Dendritic cell treated with granulocyte-macrophage colony-stimulating factor and Interleukin-4, amounts not matched to agents 40 ng/mL and 50 ng/mL, for 4 days (primary cell): ENCODE measurements around the gene DIPK1A.

Source experiments
- H3K27ac Mint-ChIP-seq: one replicate; pipeline ENCODE4 v1.8.0; 2022; ENCODE audit warnings: mild to moderate bottlenecking, mixed read lengths
- H3K27me3 Mint-ChIP-seq: one replicate; pipeline ENCODE4 v1.8.0; 2022; ENCODE audit warnings: mild to moderate bottlenecking, mixed read lengths
- H3K36me3 Mint-ChIP-seq: one replicate; pipeline ENCODE4 v1.8.0; 2022; ENCODE audit warnings: low read depth, mixed read lengths
- H3K4me1 Mint-ChIP-seq: one replicate; pipeline ENCODE4 v1.8.0; 2022; ENCODE audit warnings: low read depth, mixed read lengths
- H3K4me3 Mint-ChIP-seq: one replicate; pipeline ENCODE4 v1.8.0; 2022; ENCODE audit warnings: mild to moderate bottlenecking, moderate library complexity, mixed read lengths
- H3K9me3 Mint-ChIP-seq: one replicate; pipeline ENCODE4 v1.8.0; 2022; ENCODE audit warnings: mixed read lengths
- intact Hi-C: fragments of 100-400 bp; cut with micrococcal nuclease; formaldehyde crosslinking; loops from one replicate; pipeline ENCODE4 v1.15.0; 2022

DIPK1A gene

DNA sequence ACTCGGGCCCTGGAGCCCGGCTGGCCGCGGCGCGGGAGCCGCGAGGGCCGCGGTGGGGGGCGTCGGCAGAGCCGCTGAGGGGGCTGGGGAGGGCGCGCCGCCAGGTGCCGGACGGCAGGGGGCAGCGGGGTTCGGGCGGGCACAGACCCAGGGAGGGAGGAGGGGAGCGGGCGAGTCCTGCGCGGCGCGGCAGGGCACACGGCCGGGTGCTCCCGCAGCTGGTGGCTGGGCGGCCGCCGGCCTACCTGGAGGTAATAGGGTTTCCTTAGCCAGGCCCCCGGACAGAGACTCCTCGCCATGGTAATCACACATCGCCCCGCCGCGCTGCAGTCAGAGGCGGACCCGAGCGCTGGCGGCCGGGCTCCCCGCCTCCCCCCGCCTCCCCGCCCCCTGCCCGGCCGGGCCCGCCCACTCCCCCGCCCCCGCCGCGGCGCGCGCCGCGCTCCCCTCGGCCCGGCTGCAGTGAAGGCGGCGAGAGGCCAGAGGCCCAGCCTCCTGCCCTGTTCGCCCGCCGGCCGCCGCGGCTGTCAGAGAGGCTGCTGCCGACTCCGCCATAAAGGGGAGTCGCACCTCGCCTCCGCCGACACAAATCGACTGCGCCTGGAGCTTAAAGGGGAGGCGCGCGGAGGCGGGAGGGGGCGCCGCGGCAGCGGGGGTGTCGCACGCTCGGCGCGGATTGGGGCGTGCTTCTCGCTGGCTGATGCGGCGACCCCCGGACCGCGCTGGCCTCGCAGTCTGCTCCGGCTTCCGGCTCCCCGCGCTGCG, at the start of gene DIPK1A:
TSS of gene DIPK1A (minus strand) at position 332 of the 765 bp plus-strand sequence. CDS start at position 299, 33 bp downstream.
- intact Hi-C loops = loop anchor here (2.0 kb wide), 1 partner anchor 33 kb away; no protein-coding TSS in a partner anchor
- H3K4me1 Mint-ChIP-seq = peaks cover 33% of the 10 kb centered on the region
- no peaks in the 10 kb centered on the region for H3K27me3 Mint-ChIP-seq
- no peak within 1 kb of the TSS for H3K27ac Mint-ChIP-seq
- H3K36me3 Mint-ChIP-seq = peaks cover 13% of the 10 kb centered on the region
- peak within 1 kb of the TSS; percentile 86 for H3K4me3 Mint-ChIP-seq
- no peaks in the 10 kb centered on the region for H3K9me3 Mint-ChIP-seq

GRCh38 chr1:93007941-93008577, 46.8 kb upstream of the DIPK1A start:
- Mint-ChIP-seq H3K4me1 (peaks cover 25% of the 10 kb centered on the region), H3K36me3 (no peaks in the 10 kb centered on the region), H3K9me3 (no peaks in the 10 kb centered on the region), H3K4me3 (no peak overlapping the region), H3K27ac (no peak overlapping the region), H3K27me3 (peaks cover 5% of the 10 kb centered on the region)
- intact Hi-C loops = no loop called here

GRCh38 chr1:93005252-93005598, 44.0 kb upstream of the DIPK1A start:
- H3K27me3 Mint-ChIP-seq = peaks cover 5% of the 10 kb centered on the region

GRCh38 chr1:93004566-93005251, 43.4 kb upstream of the DIPK1A start:
- H3K9me3 Mint-ChIP-seq = no peaks in the 10 kb centered on the region
- peak overlapping the region; percentile 6 for H3K27ac Mint-ChIP-seq
- H3K27me3 Mint-ChIP-seq = peaks cover 5% of the 10 kb centered on the region
- H3K4me3 Mint-ChIP-seq = no peak overlapping the region
- intact Hi-C loops = no loop called here
- H3K4me1 Mint-ChIP-seq = peaks cover 33% of the 10 kb centered on the region
- no peaks in the 10 kb centered on the region for H3K36me3 Mint-ChIP-seq

More at GRCh38 chr1:93005252-93005598, 44.0 kb upstream of the DIPK1A start:
- intact Hi-C loops = no loop called here
- no peaks in the 10 kb centered on the region for H3K36me3 Mint-ChIP-seq
- H3K27ac Mint-ChIP-seq = no peak overlapping the region
- H3K9me3 Mint-ChIP-seq = no peaks in the 10 kb centered on the region
- peaks cover 31% of the 10 kb centered on the region for H3K4me1 Mint-ChIP-seq
- H3K4me3 Mint-ChIP-seq = no peak overlapping the region

DNA sequence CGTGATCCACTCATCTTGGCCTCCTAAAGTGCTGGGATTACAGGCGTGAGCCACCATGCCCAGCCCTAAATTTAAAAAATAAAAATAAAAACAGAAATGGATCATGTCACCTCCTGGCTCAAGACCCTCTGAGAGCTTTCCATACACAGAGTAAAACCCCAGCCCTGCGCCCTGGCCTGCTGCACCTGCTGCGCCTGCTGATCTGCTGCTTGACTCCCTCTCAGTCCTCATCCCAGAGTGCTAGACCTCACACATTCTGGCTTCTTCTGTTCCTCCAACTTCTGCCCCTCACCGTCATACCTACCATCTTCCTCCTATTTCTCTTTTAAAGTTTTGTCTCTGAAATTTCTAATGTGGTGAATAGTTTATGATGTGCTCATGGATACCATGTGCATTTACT, 42.7 kb upstream of the DIPK1A start:
- peaks cover 33% of the 10 kb centered on the region for H3K4me1 Mint-ChIP-seq
- H3K9me3 Mint-ChIP-seq = no peaks in the 10 kb centered on the region
- no peaks in the 10 kb centered on the region for H3K36me3 Mint-ChIP-seq
- H3K27me3 Mint-ChIP-seq = peaks cover 5% of the 10 kb centered on the region
- H3K27ac Mint-ChIP-seq = no peak overlapping the region
- H3K4me3 Mint-ChIP-seq = no peak overlapping the region
- intact Hi-C loops = no loop called here

DNA sequence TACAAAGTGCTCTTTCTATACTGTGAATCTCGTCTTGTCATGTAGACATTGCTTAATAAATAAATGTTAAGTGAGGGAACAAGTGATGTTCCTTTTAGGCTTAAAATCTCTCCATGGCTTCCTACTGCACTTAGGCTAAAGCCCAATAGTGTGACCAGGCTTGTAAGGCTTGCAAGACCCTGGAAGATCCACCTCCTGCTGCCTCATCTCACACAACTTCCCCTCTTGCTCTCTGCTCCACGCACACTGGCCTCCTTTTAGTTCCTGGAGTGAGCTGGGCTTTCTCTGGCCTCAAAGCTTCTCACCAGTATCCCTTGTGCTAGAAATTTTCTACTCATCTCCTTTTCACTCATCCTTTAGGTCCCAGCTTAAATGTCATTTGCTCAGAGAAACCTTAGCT, 41.5 kb upstream of the DIPK1A start:
- peaks cover 5% of the 10 kb centered on the region for H3K27me3 Mint-ChIP-seq
- no peaks in the 10 kb centered on the region for H3K36me3 Mint-ChIP-seq
- H3K27ac Mint-ChIP-seq = peak overlapping the region; percentile 15
- no peaks in the 10 kb centered on the region for H3K9me3 Mint-ChIP-seq
- H3K4me1 Mint-ChIP-seq = peaks cover 33% of the 10 kb centered on the region
- no peak overlapping the region for H3K4me3 Mint-ChIP-seq
- intact Hi-C loops = no loop called here

- H3K27ac Mint-ChIP-seq = no peak overlapping the region
- H3K4me3 Mint-ChIP-seq = no peak overlapping the region
- intact Hi-C loops = no loop called here
- no peaks in the 10 kb centered on the region for H3K36me3 Mint-ChIP-seq
- peaks cover 33% of the 10 kb centered on the region for H3K4me1 Mint-ChIP-seq
- peaks cover 4% of the 10 kb centered on the region for H3K27me3 Mint-ChIP-seq
- H3K9me3 Mint-ChIP-seq = no peaks in the 10 kb centered on the region
Observed at GRCh38 chr1:93001893-93002292, 40.6 kb upstream of the DIPK1A start.

DNA sequence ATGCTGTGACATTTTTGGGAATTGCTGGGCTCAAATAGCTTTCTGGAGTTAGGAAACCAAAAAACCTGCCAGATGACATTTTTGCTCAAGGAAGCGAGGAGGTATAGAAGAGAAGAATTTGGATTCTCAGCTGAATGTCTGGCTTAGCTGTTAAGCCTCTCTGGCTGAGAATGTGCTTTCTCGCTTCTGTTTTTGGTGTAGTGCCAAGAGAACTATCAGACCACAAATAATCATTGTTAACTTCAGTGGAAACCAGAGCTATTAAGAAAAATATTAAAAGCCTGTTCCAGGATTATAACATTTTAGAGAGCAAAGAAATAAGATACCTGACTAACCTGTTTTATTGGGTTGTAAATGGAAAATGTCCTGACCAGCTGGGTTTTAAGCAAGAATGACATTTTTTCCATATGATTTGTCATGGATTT, 39.5 kb upstream of the DIPK1A start:
- Mint-ChIP-seq H3K4me1 (peaks cover 36% of the 10 kb centered on the region), H3K4me3 (no peak overlapping the region), H3K9me3 (no peaks in the 10 kb centered on the region), H3K36me3 (no peaks in the 10 kb centered on the region), H3K27ac (no peak overlapping the region), H3K27me3 (peaks cover 4% of the 10 kb centered on the region)
- intact Hi-C loops = no loop called here

- no peak overlapping the region for H3K27ac Mint-ChIP-seq
- H3K36me3 Mint-ChIP-seq = no peaks in the 10 kb centered on the region
- H3K27me3 Mint-ChIP-seq = peaks cover 4% of the 10 kb centered on the region
- intact Hi-C loops = no loop called here
- no peaks in the 10 kb centered on the region for H3K9me3 Mint-ChIP-seq
- peaks cover 36% of the 10 kb centered on the region for H3K4me1 Mint-ChIP-seq
- H3K4me3 Mint-ChIP-seq = no peak overlapping the region
Observed at GRCh38 chr1:93000291-93000690, 39.0 kb upstream of the DIPK1A start.

DNA sequence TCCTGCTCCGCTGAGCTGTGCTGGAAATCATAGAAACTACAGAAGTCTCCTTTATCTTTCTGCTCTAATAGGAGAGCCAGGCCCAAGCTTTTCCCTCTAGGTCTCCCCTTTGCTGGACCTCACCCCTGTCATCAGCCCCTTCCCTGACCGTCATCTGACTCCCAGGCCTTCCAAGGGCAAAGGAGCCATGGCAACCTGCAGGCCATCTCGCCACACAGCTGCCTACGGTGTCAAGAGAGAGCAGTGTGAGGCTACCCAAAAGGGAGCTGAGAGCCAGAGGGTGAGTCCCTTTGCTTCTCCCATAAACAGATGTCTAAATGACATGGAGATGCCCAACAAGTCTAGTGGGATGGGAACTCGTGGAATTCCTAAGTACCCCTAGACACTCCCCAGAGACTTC, 37.6 kb upstream of the DIPK1A start:
- H3K27me3 Mint-ChIP-seq = no peaks in the 10 kb centered on the region

GRCh38 chr1:92995441-92996430, 34.5 kb upstream of the DIPK1A start:
- Mint-ChIP-seq H3K9me3 (no peaks in the 10 kb centered on the region), H3K27ac (no peak overlapping the region), H3K4me1 (peaks cover 36% of the 10 kb centered on the region), H3K36me3 (no peaks in the 10 kb centered on the region), H3K4me3 (no peak overlapping the region), H3K27me3 (no peaks in the 10 kb centered on the region)
- intact Hi-C loops = loop anchor here (2.0 kb wide), 1 partner anchor 35 kb away; the partner anchor contains the start of gene DIPK1A

More for the DNA sequence above, 37.6 kb upstream of the DIPK1A start:
- no peak overlapping the region for H3K27ac Mint-ChIP-seq
- H3K4me3 Mint-ChIP-seq = no peak overlapping the region
- H3K36me3 Mint-ChIP-seq = no peaks in the 10 kb centered on the region
- intact Hi-C loops = no loop called here
- no peaks in the 10 kb centered on the region for H3K9me3 Mint-ChIP-seq
- H3K4me1 Mint-ChIP-seq = peaks cover 32% of the 10 kb centered on the region

GRCh38 chr1:92994105-92994712, 32.9 kb upstream of the DIPK1A start:
- Mint-ChIP-seq H3K27ac (no peak overlapping the region), H3K4me1 (peaks cover 31% of the 10 kb centered on the region), H3K4me3 (no peak overlapping the region)

GRCh38 chr1:92993581-92993980, 32.3 kb upstream of the DIPK1A start:
- no peaks in the 10 kb centered on the region for H3K9me3 Mint-ChIP-seq
- H3K36me3 Mint-ChIP-seq = no peaks in the 10 kb centered on the region
- intact Hi-C loops = loop anchor here (5.0 kb wide), 1 partner anchor 41 kb away; no protein-coding TSS in a partner anchor
- H3K4me1 Mint-ChIP-seq = peaks cover 31% of the 10 kb centered on the region
- no peaks in the 10 kb centered on the region for H3K27me3 Mint-ChIP-seq
- no peak overlapping the region for H3K4me3 Mint-ChIP-seq
- no peak overlapping the region for H3K27ac Mint-ChIP-seq

More at GRCh38 chr1:92994105-92994712, 32.9 kb upstream of the DIPK1A start:
- H3K9me3 Mint-ChIP-seq = no peaks in the 10 kb centered on the region
- intact Hi-C loops = loop anchor here (1.0 to 5.0 kb wide), 3 partner anchors 33 to 135 kb away; partner anchors contain the start of gene DIPK1A
- H3K27me3 Mint-ChIP-seq = no peaks in the 10 kb centered on the region
- H3K36me3 Mint-ChIP-seq = no peaks in the 10 kb centered on the region
